ENCODE measurements around the gene COL5A1.

COL5A1 gene

DNA sequence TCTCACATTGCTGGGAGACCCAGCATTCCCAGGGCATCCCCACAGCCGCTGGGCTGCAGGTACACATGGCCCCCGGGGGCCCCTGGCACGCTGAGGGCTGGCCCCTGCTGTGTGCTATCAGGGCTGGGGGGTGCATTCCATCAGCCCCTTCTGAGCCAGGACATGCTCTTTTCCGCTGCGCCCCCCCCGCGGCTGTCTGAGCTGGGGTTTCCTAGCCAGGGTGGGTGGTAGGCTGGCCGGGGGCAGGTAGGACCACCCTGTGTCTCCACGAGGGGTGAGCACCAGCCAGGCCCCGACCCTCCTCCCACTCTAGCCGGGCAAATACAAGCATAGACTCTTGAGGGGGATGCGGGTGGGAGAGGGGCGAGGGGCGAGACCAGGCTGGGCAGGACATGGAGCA lies 180.9 kb downstream of the COL5A1 start:
- TF ChIP-seq, protein P1, sequence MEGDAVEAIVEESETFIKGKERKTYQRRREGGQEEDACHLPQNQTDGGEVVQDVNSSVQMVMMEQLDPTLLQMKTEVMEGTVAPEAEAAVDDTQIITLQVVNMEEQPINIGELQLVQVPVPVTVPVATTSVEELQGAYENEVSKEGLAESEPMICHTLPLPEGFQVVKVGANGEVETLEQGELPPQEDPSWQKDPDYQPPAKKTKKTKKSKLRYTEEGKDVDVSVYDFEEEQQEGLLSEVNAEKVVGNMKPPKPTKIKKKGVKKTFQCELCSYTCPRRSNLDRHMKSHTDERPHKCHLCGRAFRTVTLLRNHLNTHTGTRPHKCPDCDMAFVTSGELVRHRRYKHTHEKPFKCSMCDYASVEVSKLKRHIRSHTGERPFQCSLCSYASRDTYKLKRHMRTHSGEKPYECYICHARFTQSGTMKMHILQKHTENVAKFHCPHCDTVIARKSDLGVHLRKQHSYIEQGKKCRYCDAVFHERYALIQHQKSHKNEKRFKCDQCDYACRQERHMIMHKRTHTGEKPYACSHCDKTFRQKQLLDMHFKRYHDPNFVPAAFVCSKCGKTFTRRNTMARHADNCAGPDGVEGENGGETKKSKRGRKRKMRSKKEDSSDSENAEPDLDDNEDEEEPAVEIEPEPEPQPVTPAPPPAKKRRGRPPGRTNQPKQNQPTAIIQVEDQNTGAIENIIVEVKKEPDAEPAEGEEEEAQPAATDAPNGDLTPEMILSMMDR (IDR thresholded peaks at IDR 0.05; ENCODE audit: insufficient read depth, low read depth, low read length, missing control alignments), result no peak
- DNase-seq (ENCODE audit: low read depth), result no peak
- H3K4me3 ChIP-seq (ENCODE audit: low read depth, low read length), result no peak overlapping the region

DNA sequence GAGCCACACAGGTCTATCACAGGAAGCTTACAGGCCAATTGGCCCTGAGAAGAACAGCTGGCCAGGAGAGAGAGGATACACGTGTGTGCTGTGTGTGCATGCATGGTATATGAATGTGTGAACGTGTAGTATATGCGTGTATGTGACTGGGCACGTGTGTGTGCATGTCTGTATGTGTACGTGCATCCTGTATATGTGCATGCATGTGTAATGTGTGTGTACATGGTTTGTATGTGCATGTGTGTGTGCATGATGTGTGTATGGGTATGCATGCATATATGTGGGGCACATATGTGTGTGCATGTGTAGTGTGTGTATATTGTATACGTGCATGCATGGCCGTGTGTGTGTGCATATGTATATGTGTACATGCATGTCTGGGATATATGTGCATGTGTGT lies 182.0 kb downstream of the COL5A1 start:
- H3K4me3 ChIP-seq (ENCODE audit: low read depth, low read length), result no peak overlapping the region
- TF ChIP-seq, protein P1 (IDR thresholded peaks at IDR 0.05; ENCODE audit: insufficient read depth, low read depth, low read length, missing control alignments), result no peak
- DNase-seq (ENCODE audit: low read depth), result no peak

DNA sequence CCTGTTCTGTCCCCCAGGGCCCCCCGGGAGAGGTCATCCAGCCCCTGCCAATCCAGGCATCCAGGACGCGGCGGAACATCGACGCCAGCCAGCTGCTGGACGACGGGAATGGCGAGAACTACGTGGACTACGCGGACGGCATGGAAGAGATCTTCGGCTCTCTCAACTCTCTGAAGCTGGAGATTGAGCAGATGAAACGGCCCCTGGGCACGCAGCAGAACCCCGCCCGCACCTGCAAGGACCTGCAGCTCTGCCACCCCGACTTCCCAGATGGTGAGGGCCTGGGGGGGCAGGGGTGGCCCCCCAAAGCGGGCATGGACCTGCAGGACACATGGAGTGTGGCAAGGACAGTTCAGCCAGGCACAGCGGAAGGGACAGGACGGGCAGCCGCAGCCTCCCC lies 183.0 kb downstream of the COL5A1 start:
- DNase-seq (ENCODE audit: low read depth), result no peak
- H3K4me3 ChIP-seq (ENCODE audit: low read depth, low read length), result no peak overlapping the region
- TF ChIP-seq, protein P1 (IDR thresholded peaks at IDR 0.05; ENCODE audit: insufficient read depth, low read depth, low read length, missing control alignments), result no peak

DNA sequence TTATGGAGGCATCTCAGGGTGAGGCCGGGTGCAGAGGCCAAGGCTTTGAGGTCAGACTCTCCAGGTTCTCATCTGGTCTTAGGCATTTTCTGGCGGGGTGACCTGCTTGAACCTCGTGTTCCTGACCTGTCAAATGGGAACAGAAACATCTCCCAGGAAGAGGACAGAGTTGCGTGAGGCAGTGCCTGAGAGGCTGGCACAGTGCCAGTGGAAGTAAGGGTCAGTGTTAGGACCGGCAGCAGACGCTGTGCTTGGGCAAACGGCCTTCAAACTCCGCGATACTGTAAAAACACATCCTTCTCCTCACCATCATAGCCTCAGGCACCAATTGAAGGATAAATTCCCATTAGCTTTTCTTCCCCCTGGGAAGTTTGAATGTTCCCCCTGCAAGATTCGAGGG lies 183.4 kb downstream of the COL5A1 start:
- DNase-seq (ENCODE audit: low read depth), result no peak
- H3K4me3 ChIP-seq (ENCODE audit: low read depth, low read length), result no peak overlapping the region
- TF ChIP-seq, protein P1 (IDR thresholded peaks at IDR 0.05; ENCODE audit: insufficient read depth, low read depth, low read length, missing control alignments), result no peak

DNA sequence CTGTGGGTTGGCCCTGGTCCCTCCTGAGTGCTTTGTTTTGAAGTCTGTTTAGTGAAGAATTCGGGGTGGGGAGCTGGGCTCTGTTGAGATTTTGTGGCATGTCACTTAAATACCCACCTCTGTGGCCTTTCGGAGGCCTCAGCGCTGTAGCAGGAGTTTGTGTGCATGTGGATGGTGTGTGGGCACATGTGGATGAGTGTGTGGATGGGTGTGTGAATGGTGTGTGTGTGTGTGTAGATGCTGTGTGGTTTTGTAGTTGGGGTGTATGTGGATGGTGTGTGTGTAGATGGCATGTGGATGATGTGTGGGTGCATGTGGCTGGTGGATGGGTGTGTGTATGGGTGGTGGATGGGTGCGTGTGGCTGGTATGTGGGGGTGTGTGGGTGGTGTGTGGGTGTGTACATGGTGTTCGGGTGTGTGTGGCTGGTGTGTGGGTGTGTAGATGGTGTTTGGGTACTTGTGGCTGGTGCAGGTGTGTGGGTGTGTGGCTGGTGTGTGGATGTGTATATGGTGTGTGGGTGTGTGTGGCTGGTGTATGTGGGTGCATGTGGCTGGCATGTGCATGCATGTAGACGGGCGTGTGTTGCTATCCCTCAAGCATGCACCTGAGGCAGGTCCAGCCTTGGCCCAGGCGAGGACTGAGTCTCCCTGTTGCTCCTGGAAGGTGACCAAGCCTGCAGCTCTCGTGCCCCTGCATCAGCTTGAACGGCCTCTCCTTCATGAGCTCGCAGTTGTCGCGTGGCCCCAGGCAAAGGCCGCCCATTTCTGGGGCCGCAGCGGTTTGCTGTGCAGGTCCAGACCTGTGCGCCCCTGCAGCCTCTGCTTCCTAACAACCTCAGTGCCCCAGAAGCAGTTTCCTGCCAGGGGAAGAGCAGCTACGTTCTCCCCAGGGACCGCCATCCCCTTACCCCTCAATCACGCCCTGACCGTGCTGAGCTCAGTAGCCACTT lies 185.0 kb downstream of the COL5A1 start:
- DNase-seq (ENCODE audit: low read depth), result no peak
- TF ChIP-seq, protein P1 (IDR thresholded peaks at IDR 0.05; ENCODE audit: insufficient read depth, low read depth, low read length, missing control alignments), result no peak
- H3K4me3 ChIP-seq (ENCODE audit: low read depth, low read length), result no peak overlapping the region

DNA sequence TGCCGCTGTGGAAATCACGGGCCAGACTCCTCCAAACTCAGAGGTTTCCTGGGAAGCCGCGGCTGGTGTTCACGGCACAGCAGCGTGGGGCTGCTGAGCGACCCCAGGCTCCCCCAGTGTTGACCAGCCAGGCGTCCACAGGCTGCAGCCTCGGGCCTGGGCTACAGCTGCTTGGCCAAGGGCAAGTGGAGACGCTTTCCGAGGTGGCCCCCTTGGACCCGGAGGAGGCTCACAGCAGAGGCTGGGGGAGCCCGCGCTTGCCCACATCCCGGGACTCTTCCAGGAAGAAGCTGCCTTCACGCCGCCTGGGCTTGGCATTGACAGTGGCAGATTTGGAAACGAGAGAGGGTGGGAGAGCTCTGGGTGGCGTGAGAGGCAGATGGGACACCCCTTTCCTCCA lies 186.0 kb downstream of the COL5A1 start:
- H3K4me3 ChIP-seq (ENCODE audit: low read depth, low read length), result no peak overlapping the region
- no peak for DNase-seq (ENCODE audit: low read depth)
- TF ChIP-seq, protein P1 (IDR thresholded peaks at IDR 0.05; ENCODE audit: insufficient read depth, low read depth, low read length, missing control alignments), result no peak

Measured in GM12865 (cell line).